ENCODE results near the gene WASF2. TPM values are rescaled to one million over a fixed set of nuclear protein-coding genes. Genes with fewer than 3 reads are reported as not detected.

Gene WASF2
- total RNA-seq, 1 experiment from 2014 or later = 20.7 TPM

- ATAC-seq (no peak), DNase-seq (no peak)
- ChIA-PET CTCF (interaction anchor here (0.5 kb wide), 1 partner anchor 87 kb away, joined by 6 read pairs; no protein-coding TSS in a partner anchor), POLR2A (ENCODE audit: unreplicated experiment) (no interaction called here)
- BruUV-seq (replicated peaks) = no TSS peak
- Histone ChIP-seq H2AFZ (ENCODE audit: low read length) (no peak overlapping the region), H3K9me2 (replicated peaks; ENCODE audit: low read length) (no peaks in the 10 kb centered on the region), H3F3A (ENCODE audit: low read length, unreplicated experiment) (no peaks in the 10 kb centered on the region), H3K36me3 (ENCODE audit: low read depth, low read length) (no peaks in the 10 kb centered on the region), H3K27ac (ENCODE audit: low read length) (no peak overlapping the region), H3K4me2 (ENCODE audit: low read length) (no peak overlapping the region), H4K20me1 (ENCODE audit: low read length) (no peaks in the 10 kb centered on the region), H3K9me3 (ENCODE audit: low read length) (no peaks in the 10 kb centered on the region), H3K79me2 (ENCODE audit: low read length) (no peaks in the 10 kb centered on the region), H3K4me3 (ENCODE audit: low read length) (no peak overlapping the region), H3K27me3 (ENCODE audit: low read length) (no peaks in the 10 kb centered on the region), H3K9ac (ENCODE audit: low read length) (no peak overlapping the region), H3K4me1 (ENCODE audit: insufficient read depth, low read length) (peaks cover 32% of the 10 kb centered on the region)
- TF ChIP-seq CTCF (conservative IDR thresholded peaks at IDR 0.05; ENCODE audit: low read depth, low read length) = no peak
- no peak for TF ChIP-seq EZH2phosphoT487 (IDR thresholded peaks at IDR 0.05; ENCODE audit: borderline replicate concordance, low read length)
- no peak for TF ChIP-seq EZH2 (IDR thresholded peaks at IDR 0.05; ENCODE audit: low read length, unreplicated experiment)
- intact Hi-C loops (cut with micrococcal nuclease) = loop anchor here (5.0 kb wide), 1 partner anchor 48 kb away; no protein-coding TSS in a partner anchor
These were observed 29.6 kb upstream of the WASF2 start for GRCh38 chr1:27519331-27520258.

GRCh38 chr1:27518808-27519207 is 28.8 kb upstream of the WASF2 start:
- intact Hi-C loops (cut with micrococcal nuclease) = no loop called here
- no peak overlapping the region for H3K4me3 ChIP-seq (ENCODE audit: low read length)
- no peak overlapping the region for H3K9ac ChIP-seq (ENCODE audit: low read length)
- H3K4me1 ChIP-seq (ENCODE audit: insufficient read depth, low read length) = peaks cover 32% of the 10 kb centered on the region
- ATAC-seq (no peak), DNase-seq (no peak)
- no peaks in the 10 kb centered on the region for H3K79me2 ChIP-seq (ENCODE audit: low read length)
- no peaks in the 10 kb centered on the region for H3F3A ChIP-seq (ENCODE audit: low read length, unreplicated experiment)
- CTCF ChIA-PET = no interaction called here
- no peak overlapping the region for H3K27ac ChIP-seq (ENCODE audit: low read length)
- H2AFZ ChIP-seq (ENCODE audit: low read length) = no peak overlapping the region
- H3K36me3 ChIP-seq (ENCODE audit: low read depth, low read length) = no peaks in the 10 kb centered on the region
- H3K4me2 ChIP-seq (ENCODE audit: low read length) = no peak overlapping the region
- no peaks in the 10 kb centered on the region for H4K20me1 ChIP-seq (ENCODE audit: low read length)
- H3K9me2 ChIP-seq (replicated peaks; ENCODE audit: low read length) = no peaks in the 10 kb centered on the region
- H3K9me3 ChIP-seq (ENCODE audit: low read length) = no peaks in the 10 kb centered on the region
- no TSS peak for BruUV-seq (replicated peaks)
- H3K27me3 ChIP-seq (ENCODE audit: low read length) = no peaks in the 10 kb centered on the region
- POLR2A ChIA-PET (ENCODE audit: unreplicated experiment) = no interaction called here
- TF ChIP-seq CTCF (conservative IDR thresholded peaks at IDR 0.05; ENCODE audit: low read depth, low read length) (no peak), EZH2 (IDR thresholded peaks at IDR 0.05; ENCODE audit: low read length, unreplicated experiment) (no peak), EZH2phosphoT487 (IDR thresholded peaks at IDR 0.05; ENCODE audit: borderline replicate concordance, low read length) (no peak)

All from PC-3 (cell line).